Measurements from ENCODE around the gene MED7. TPM values are rescaled to one million over a fixed set of nuclear protein-coding genes. Genes with fewer than 3 reads are reported as not detected.
"Not testable (repeated sequence)": the region's sequence is repeated elsewhere in the genome, so short reads cannot be mapped to it uniquely, and the experiment has no call there.

Gene MED7
- total and polyA plus RNA-seq, 12 donors = 7.3 to 11.5 (median 9.3) TPM

DNA sequence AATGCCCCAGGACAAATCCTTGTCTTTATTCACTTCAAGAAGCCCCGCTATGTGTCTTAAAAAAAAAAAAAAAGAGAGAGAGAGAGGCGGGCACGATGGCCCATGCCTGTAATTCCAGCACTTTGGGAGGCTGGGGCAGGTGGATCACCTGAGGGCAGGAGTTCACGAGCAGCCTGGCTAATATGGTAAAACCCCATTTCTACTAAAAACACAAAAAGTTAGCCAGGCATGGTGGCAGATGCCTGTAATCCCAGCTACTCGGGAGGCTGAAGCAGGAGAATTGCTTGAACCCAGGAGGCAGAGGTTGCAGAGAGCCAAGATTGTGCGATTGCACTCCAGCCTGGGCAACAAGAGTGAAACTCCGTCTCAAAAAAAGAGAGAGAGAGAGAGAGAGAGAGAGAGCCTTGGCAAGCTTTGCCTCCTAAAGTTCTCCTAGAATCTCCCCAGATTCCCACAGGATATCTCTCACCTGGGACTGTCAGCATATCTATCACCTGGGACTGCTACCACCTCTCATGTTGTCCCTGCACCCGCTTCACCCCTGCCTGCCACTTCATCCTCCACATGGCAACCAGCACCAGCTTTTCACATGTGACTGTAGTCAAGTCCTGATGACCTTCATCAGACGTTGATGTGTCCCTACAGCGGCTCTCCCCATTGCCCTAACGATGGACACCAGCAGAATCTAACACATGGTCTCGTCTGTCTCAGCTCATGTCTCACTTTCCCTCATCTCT is 43.8 kb upstream of the MED7 start:
- no peak for DNase-seq
- no peak overlapping the region for H3K4me3 ChIP-seq
- H3K4me1 ChIP-seq = no peaks in the 10 kb centered on the region
- TF ChIP-seq, protein P1, sequence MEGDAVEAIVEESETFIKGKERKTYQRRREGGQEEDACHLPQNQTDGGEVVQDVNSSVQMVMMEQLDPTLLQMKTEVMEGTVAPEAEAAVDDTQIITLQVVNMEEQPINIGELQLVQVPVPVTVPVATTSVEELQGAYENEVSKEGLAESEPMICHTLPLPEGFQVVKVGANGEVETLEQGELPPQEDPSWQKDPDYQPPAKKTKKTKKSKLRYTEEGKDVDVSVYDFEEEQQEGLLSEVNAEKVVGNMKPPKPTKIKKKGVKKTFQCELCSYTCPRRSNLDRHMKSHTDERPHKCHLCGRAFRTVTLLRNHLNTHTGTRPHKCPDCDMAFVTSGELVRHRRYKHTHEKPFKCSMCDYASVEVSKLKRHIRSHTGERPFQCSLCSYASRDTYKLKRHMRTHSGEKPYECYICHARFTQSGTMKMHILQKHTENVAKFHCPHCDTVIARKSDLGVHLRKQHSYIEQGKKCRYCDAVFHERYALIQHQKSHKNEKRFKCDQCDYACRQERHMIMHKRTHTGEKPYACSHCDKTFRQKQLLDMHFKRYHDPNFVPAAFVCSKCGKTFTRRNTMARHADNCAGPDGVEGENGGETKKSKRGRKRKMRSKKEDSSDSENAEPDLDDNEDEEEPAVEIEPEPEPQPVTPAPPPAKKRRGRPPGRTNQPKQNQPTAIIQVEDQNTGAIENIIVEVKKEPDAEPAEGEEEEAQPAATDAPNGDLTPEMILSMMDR (IDR thresholded peaks at IDR 0.05) = no peak
- peaks cover 0 to 5% (median 0%) of the 10 kb centered on the region in 11 donors for H3K9me3 ChIP-seq
- no peak for ATAC-seq
- 80 to 85% methylated on average over 12 of the region's 12 CpGs for WGBS, 2 donors
- no peaks in the 10 kb centered on the region for H3K36me3 ChIP-seq
- intact Hi-C loops (cut with DNase I) = no loop called here
- H3K27ac ChIP-seq = peak overlapping the region in 1 of 10 donors; percentile 18
- peaks cover 0 to 12% (median 3%) of the 10 kb centered on the region in 7 donors for H3K27me3 ChIP-seq

GRCh38 chr5:157185122-157185521 is 42.5 kb upstream of the MED7 start:
- H3K36me3 ChIP-seq; intact Hi-C loops (cut with DNase I); H3K4me1 ChIP-seq; DNase-seq; H3K9me3 ChIP-seq; ATAC-seq; H3K27ac ChIP-seq: not testable (repeated sequence)
- peaks cover 0 to 19% (median 3%) of the 10 kb centered on the region in 7 donors for H3K27me3 ChIP-seq
- WGBS, 2 donors = 91 to 92% methylated on average over 6 of the region's 6 CpGs
- H3K4me3 ChIP-seq = peak overlapping the region in 1 of 10 donors; percentile 47

- peaks cover 0 to 28% (median 3%) of the 10 kb centered on the region in 7 donors for H3K27me3 ChIP-seq
- 73 to 87% methylated on average over 8 of the region's 8 CpGs for WGBS, 2 donors
- no peaks in the 10 kb centered on the region for H3K4me1 ChIP-seq
- intact Hi-C loops (cut with DNase I) = no loop called here
- H3K36me3 ChIP-seq = no peaks in the 10 kb centered on the region
- DNase-seq = no peak
- TF ChIP-seq, protein P1 (IDR thresholded peaks at IDR 0.05) = no peak
- H3K4me3 ChIP-seq = peak overlapping the region in 1 of 10 donors; percentile 47
- ATAC-seq = no peak
- H3K27ac ChIP-seq = peak overlapping the region in 1 of 10 donors; percentile 83
- peaks cover 0 to 5% (median 0%) of the 10 kb centered on the region in 11 donors for H3K9me3 ChIP-seq
These were observed 41.5 kb upstream of the MED7 start for GRCh38 chr5:157184117-157184670.

- TF ChIP-seq, protein P1 (IDR thresholded peaks at IDR 0.05) = no peak
- WGBS, 2 donors = 63 to 68% methylated on average over 3 of the region's 3 CpGs
- Histone ChIP-seq H3K4me3 (peak overlapping the region in 1 of 10 donors; percentile 47), H3K36me3 (no peaks in the 10 kb centered on the region), H3K9me3 (peaks cover 0 to 5% (median 0%) of the 10 kb centered on the region in 11 donors), H3K27me3 (peaks cover 0 to 42% (median 3%) of the 10 kb centered on the region in 7 donors), H3K27ac (peak overlapping the region in 1 of 10 donors; percentile 83), H3K4me1 (no peaks in the 10 kb centered on the region)
- DNase-seq (no peak), ATAC-seq (no peak)
- intact Hi-C loops (cut with DNase I) = no loop called here
These were observed 39.6 kb upstream of the MED7 start for GRCh38 chr5:157182143-157182757.

Measured in heart right ventricle (tissue), 16 donors.